C4-2B (cell line): Measurements from ENCODE around the gene CTNNA1.

ENCODE experiments used
- CTCF ChIP-seq: fragments of 450-650 bp; conservative IDR thresholded peaks from 2 replicates; pipeline ENCODE4 v1.5.1; 2017; ENCODE audit warnings: mild to moderate bottlenecking
- ZFX ChIP-seq: fragments of 450-650 bp; IDR thresholded peaks from 2 replicates; pipeline ENCODE4 v1.6.1; 2017

GRCh38 chr5:138778234-138778633 lies 25.0 kb downstream of the CTNNA1 start:
- TF ChIP-seq CTCF (no peak), ZFX (no peak)
